ENCODE data around the gene GCH1.
"Not testable (repeated sequence)": the region's sequence is repeated elsewhere in the genome, so short reads cannot be mapped to it uniquely, and the experiment has no call there.

GCH1 gene, protein sequence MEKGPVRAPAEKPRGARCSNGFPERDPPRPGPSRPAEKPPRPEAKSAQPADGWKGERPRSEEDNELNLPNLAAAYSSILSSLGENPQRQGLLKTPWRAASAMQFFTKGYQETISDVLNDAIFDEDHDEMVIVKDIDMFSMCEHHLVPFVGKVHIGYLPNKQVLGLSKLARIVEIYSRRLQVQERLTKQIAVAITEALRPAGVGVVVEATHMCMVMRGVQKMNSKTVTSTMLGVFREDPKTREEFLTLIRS
- 103 reads per million, percentile 83 among the genes with 10 or more reads in this experiment for total RNA-seq

GRCh38 chr14:54902521-54903420, at the start of gene GCH1:
TSS of gene GCH1 (minus strand) at chr14:54902826. CDS start at chr14:54902663, 163 bp downstream.
- DNase-seq: peak; percentile 76

GRCh38 chr14:54947230-54947629, 44.6 kb upstream of the GCH1 start:
- no peak for DNase-seq

GRCh38 chr14:54946500-54946899, 43.9 kb upstream of the GCH1 start:
- no peak for DNase-seq

DNA sequence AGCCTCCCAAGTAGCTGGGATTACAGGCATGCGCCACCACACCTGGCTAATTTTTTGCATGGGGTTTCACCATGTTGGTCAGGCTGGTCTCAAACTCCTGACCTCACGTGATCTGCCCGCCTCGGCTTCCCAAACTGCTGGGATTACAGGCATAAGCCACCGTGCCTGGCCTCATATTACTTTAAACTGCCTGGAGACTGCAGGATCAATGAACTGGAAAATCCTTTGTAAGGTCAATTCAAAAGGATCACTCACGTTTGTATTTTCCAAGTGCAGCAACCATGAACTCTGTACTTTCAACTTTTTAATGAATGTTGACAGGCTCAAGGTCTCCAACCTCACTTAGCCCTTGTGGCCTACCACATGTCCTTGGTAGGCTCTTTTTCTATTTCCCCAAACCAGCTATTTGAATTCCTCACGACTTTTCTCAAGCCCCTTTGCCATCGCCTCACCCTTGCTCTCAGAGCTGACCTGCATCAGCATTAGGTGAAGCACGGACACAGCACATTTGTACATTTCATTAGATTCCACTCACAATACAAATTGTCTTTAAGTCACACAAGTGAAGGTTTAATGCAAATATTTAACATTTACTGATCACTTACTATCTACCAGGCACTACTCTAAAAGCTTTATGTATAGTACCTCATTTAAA, 42.2 kb upstream of the GCH1 start:
- DNase-seq: no peak

- no peak for DNase-seq
These were observed 40.3 kb upstream of the GCH1 start for GRCh38 chr14:54942913-54943312.

DNA sequence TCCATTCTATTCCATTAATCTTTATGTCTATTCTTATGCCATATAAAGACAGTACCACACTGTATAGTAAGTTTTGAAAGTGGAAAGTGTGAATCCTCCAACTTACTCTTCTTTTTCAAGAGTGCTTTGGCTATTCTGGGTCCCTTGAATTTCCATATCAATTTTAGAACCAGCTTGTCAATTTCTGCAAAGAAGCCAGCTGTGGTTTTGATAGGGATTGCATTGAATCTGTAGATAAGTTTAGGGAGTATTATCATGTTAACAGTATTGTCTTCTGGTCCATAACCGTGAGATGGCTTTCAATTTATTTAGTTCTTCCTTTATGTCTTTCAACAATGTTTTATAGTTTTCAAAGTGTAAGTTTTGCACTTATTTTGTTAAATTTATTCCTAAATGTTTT, 34.2 kb upstream of the GCH1 start:
- no peak for DNase-seq

GRCh38 chr14:54935958-54936357, 33.3 kb upstream of the GCH1 start:
- no peak for DNase-seq

DNA sequence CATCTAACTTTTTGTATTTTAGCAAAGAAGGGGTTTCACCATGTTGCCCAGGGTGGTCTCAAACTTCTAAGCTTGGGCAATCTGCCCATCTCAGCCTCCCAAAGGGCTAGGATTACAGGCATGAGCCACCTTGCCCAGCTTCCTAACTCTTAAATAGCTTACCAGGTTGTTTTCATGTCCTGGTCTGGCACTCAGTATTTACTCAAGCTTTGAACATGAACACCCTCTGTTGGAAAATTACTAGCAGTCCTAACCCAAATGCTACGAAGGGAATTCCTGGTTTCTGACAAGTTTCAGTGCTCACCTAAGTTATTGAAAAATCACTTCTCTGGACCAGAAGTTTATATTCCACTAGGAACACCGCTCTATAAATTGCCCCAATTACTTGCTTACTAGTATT, 32.5 kb upstream of the GCH1 start:
- DNase-seq: no peak

DNA sequence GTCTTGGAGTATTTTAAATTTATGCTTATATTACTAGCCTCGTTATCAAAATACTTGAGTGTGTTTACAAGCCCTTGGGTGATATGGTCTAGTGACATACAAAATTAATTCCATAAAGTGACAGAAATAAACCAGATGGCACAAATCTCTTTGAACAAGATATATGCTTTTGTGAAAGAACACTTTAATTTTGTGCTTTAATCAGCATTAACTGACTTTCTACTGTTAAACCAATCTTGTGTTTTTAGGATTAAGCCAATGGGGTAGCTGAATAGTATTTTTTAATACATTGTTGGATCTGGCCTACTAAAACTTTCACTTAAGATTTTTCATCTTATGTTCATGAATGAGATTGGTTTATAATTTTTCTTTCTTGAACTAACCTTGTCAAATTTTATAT, 30.4 kb upstream of the GCH1 start:
- DNase-seq: no peak

GRCh38 chr14:54931598-54932340, 29.1 kb upstream of the GCH1 start:
- no peak for DNase-seq

- no peak for DNase-seq
These were observed 28.5 kb upstream of the GCH1 start for GRCh38 chr14:54931101-54931500.

DNA sequence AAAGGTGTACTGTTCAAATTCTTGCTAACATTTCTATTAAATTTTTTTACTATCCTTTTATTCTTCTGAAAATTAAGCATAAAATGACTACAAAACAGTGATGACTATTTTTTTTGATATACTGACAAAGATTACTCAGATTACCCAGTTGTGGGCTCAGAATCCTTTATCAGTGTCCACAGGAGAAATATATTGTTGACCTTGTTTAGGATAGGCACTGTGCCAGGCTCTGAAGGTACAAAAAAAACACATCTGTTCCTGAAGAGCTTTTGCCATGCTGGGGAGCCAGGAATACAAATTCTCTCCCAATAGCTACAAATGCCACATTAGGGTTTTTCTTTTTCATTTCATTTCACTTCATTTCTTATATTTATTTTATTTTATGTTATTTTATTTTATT, 26.9 kb upstream of the GCH1 start:
- no peak for DNase-seq

GRCh38 chr14:54928216-54928615, 25.6 kb upstream of the GCH1 start:
- DNase-seq: no peak

- no peak for DNase-seq
These were observed 24.9 kb upstream of the GCH1 start for GRCh38 chr14:54927551-54927950.

DNA sequence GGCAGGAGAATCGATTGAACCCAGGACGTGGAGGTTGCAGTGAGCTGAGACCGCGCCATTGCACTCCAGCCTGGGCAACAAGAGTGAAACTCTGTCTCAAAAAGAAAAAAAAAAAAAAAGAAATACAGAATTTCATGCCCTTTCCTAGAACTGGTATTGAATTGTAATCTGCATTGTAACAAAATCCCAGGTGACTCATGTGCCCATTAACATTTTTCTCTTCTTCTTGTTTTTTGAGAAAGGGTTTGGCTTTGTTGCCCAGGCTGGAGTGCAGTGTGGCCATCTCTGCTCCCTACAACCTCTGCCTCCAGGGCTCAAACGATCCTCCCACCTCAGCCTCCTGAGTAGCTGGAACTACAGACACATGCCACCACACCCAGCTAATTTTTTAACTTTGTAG, 23.9 kb upstream of the GCH1 start:
- not testable (repeated sequence) for DNase-seq

- no peak for DNase-seq
These were observed 20.0 kb upstream of the GCH1 start for GRCh38 chr14:54922598-54922997.

DNA sequence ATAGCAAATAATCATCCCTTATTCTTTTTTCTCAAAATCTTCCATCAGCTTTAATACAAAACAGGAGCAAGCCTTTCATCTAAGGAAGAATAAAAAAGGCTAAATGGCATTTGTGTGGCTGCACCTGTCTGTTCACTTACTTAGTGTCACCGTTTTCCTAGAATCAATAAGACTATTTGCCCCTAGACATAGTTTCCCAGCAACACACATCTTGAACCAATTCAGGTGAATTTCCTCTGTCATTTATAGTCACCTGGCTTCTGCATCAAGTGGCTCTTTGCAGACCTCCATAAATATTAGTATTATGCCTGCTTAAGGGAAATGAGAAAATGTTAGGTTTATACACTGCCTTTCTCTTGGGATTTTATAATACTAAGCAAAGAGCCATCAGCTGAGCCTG, 17.4 kb upstream of the GCH1 start:
- DNase-seq: no peak

DNA sequence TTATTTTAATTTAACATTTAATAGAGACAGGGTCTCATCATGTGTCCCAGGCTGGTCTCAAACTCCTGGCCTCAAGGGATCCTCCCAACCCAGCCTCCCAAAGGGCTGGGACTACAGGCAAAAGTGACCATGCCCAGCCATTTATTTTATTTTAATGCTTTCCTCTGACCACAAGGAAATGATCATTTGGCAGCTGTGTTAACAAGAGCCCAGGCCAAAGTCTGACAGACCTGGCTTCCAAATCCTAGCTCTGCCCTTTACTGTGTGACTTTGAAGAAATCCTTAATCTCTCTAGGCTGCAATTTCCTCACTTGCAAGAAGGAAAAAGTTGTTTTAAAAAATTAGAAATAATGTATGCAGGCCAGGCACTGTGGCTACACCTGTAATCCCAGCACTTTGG, 16.7 kb upstream of the GCH1 start:
- no peak for DNase-seq

GRCh38 chr14:54918427-54918826, 15.8 kb upstream of the GCH1 start:
- no peak for DNase-seq

DNA sequence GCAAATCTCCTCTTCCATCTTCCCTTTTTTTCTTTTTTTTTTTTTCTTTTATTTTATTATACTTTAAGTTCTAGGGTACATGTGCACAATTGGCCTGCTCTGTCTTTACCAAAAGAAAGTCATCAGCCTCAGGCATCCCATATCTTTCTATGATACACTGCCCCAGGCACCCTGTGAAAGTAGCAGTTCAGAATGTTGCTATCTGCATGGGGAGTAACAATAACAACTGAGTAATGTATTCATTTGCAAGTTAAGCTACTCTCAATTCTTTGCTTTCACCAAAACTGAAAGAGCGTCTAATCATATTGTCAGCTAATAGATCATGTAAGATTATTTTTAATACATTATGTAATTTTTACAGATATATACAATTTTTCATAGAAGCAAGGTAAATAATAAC, 13.5 kb upstream of the GCH1 start:
- no peak for DNase-seq

DNA sequence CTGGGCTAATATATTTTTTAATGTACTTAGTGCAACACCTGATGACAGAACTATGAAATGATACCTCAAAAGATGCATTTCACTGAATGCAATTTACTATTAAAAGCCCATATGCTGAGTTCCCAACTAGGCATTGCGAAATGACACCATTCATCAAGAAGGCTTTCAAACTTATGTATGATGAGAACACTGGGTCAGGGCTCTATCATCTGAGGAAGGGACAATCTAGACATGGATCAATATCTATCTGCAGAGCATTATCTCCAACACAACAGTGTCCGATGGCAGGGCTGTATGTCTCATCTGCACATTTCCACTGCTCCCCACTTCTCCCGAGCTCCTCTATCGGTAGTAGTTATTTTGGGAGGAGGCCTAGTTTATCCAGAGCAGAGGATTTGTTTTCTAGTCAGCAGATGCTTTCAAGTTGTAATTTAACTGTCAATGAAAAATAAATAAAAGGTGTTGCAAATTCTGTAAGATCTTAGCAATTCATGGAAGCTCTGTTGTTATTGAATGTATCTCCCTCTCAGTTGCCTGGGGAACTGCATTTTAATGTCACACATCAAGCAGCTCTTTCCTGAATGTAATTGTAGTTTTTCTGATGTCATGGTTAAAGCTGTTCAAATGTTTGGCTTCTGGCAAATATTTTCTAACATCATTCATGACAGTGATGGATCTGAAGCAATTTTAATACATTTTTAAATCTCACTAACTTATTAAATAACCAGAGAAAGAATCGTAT, 7.4 kb upstream of the GCH1 start:
- DNase-seq: no peak

- DNase-seq: not testable (repeated sequence)
These were observed 6.3 kb upstream of the GCH1 start for GRCh38 chr14:54908973-54909372.

Data from effector CD4-positive, alpha-beta T cell (primary cell).